ENCODE results near the gene SRD5A1.

The SRD5A1 gene, protein sequence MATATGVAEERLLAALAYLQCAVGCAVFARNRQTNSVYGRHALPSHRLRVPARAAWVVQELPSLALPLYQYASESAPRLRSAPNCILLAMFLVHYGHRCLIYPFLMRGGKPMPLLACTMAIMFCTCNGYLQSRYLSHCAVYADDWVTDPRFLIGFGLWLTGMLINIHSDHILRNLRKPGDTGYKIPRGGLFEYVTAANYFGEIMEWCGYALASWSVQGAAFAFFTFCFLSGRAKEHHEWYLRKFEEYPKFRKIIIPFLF

GRCh38 chr5:6632888-6633468 lies at the start of gene SRD5A1, which contains the start of gene NSUN2:
TSS of gene SRD5A1 (plus strand) at chr5:6633440. CDS start at chr5:6633577, 137 bp downstream.
TSS of gene NSUN2 (minus strand) at chr5:6633044. CDS start at chr5:6632979, 65 bp downstream.
- TF ChIP-seq, protein P1, sequence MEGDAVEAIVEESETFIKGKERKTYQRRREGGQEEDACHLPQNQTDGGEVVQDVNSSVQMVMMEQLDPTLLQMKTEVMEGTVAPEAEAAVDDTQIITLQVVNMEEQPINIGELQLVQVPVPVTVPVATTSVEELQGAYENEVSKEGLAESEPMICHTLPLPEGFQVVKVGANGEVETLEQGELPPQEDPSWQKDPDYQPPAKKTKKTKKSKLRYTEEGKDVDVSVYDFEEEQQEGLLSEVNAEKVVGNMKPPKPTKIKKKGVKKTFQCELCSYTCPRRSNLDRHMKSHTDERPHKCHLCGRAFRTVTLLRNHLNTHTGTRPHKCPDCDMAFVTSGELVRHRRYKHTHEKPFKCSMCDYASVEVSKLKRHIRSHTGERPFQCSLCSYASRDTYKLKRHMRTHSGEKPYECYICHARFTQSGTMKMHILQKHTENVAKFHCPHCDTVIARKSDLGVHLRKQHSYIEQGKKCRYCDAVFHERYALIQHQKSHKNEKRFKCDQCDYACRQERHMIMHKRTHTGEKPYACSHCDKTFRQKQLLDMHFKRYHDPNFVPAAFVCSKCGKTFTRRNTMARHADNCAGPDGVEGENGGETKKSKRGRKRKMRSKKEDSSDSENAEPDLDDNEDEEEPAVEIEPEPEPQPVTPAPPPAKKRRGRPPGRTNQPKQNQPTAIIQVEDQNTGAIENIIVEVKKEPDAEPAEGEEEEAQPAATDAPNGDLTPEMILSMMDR (IDR thresholded peaks at IDR 0.05) = no peak

GRCh38 chr5:6584101-6584645 lies 49.1 kb upstream of the SRD5A1 start:
- TF ChIP-seq, protein P1 (IDR thresholded peaks at IDR 0.05) = no peak

DNA sequence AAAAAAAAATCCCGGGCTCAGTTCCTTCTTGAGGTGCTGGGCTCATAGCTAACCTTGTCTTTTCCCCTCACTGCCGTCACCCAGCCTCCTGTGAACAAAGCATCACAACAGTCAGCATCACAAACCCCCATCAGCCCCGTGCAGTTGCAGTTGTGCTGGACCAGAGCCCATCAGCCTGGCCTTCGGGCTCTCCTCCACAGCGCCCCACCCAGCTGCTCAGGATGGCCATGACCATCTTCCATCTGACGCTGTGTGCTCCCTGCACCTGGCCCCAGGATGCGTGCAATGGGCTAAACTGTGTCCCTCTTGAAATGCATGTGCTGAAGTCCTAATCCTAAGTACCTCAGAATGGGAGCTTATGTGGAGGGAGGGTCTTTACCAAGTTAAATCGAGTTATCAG lies 48.5 kb upstream of the SRD5A1 start:
- TF ChIP-seq, protein P1 (IDR thresholded peaks at IDR 0.05) = no peak

DNA sequence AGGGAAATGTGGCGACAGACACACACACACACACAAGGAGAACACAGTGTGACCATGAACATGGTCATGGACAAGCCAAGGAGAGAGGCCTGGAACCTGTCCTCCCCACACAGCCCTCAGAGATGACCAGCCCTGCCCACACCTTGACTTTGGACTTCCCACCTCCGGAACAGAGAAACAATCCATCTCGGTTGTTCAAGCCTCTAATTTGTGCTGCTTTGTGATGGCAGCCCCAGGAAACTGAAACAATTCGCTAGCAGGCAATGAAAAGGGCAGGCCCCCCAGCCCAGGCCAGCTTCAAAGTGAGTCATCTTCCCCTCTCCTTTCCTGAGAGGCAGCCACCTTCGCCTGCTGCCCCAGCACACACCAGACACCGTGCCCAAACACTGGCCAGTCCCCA lies 48.1 kb upstream of the SRD5A1 start:
- TF ChIP-seq, protein P1 (IDR thresholded peaks at IDR 0.05) = no peak

GRCh38 chr5:6585939-6586646 lies 47.1 kb upstream of the SRD5A1 start:
- TF ChIP-seq, protein P1 (IDR thresholded peaks at IDR 0.05) = no peak

DNA sequence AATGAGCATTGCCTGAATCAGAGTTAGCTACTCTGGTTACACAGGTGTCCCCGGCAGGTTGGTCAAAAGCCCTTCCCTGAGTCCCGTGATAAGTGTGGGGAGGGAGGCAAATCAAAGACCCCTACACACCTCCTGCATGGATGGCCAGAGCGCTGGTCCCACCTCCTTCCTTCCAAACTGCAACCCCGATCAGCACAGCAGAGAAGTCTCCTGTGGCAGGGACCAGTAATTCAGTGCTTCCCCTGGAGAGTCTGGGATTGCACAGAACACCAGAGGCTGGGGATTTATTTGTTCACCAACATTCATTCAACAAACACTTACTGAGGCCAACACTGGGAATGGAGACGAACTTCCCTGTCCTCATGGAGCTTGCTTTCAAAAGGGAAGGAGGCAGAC lies 46.6 kb upstream of the SRD5A1 start:
- TF ChIP-seq, protein P1 (IDR thresholded peaks at IDR 0.05) = no peak

DNA sequence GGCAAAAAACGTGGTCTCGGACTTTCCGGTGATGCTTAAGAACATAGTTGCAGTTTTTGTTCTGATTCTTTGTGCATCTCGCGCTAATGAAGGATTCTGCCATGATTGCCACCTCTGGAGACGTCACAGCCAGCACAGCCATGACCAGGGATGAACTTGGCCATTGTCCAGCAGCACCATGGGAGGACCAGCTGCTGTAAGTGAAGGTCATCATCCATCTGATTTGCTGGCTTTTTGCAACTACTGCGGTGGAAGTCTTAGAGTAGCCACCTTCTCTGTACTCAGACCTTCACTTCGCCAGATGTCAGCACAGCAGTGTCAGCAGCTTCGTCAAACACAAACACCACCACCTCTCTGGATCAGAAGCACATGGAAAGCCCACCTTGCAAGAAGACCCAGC lies 46.1 kb upstream of the SRD5A1 start:
- TF ChIP-seq, protein P1 (IDR thresholded peaks at IDR 0.05) = no peak

All from LNCAP (cell line).